Activated T-cell treated with anti-CD3 and anti-CD28 coated beads for 48 hours (primary cell): ENCODE measurements around the gene ACO2.
"Not testable (repeated sequence)": the region's sequence is repeated elsewhere in the genome, so short reads cannot be mapped to it uniquely, and the experiment has no call there.

Experiments used
- DNase-seq: peaks from one replicate; pipeline ENCODE4 v3.0.0-alpha.2; 2020; ENCODE audit warnings: low read depth

The ACO2 gene

DNA sequence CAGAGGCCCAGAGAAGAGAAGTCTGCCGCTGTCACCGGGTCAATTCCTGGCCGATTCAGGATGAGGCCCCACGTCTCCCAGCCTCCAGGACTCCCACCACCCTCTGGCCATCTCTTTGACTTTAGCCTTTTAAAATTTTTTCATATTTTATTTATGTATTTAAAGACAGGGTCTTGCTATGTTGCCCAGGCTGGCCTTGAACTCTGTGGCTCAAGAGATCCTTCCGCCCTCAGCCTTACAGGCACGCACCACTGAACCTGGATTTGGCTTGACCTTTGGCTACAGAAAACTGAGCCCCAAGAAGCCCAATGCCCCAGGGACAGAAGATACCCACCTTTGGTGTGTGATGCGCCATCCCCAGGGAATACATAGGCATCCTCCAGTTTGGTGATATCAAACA lies 71.4 kb downstream of the ACO2 start:
- no peak for DNase-seq

DNA sequence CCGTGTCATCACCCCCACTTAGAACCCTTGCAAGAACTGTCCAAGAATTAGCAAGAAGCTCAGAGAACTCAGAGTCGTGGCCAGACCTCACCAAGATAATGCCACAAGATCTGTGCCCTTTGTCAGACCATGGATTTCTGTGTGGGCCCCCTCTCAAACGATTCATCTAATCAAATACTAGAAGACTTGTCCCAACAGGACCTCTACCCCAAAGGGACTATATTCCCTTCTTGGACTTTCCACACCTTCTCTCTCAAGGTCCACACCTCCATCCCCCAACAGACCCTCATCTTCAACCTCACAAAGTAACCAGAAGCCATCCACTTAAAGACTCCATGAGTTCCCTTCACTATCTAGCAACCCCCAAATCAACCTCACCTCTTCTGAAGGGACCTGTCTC lies 72.6 kb downstream of the ACO2 start:
- DNase-seq, result no peak

DNA sequence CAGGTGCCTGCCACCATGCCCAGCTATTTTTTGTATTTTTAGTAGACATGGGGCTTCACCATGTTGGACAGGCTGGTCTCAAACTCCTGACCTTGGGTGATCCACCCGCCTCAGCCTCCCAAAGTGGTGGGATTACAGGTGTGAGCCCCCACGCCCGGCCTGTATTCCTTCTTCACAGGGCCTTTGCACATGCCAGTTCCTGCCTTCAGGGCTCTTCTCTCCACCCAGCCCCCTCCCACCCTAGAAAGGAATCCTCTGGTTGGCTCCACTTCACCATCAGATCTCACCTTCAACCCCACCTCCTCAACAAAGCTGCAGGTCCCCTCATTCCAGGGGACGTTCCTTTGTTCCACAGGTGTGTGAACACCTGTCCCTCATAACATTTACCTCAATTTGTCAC lies 73.3 kb downstream of the ACO2 start:
- DNase-seq, result no peak

DNA sequence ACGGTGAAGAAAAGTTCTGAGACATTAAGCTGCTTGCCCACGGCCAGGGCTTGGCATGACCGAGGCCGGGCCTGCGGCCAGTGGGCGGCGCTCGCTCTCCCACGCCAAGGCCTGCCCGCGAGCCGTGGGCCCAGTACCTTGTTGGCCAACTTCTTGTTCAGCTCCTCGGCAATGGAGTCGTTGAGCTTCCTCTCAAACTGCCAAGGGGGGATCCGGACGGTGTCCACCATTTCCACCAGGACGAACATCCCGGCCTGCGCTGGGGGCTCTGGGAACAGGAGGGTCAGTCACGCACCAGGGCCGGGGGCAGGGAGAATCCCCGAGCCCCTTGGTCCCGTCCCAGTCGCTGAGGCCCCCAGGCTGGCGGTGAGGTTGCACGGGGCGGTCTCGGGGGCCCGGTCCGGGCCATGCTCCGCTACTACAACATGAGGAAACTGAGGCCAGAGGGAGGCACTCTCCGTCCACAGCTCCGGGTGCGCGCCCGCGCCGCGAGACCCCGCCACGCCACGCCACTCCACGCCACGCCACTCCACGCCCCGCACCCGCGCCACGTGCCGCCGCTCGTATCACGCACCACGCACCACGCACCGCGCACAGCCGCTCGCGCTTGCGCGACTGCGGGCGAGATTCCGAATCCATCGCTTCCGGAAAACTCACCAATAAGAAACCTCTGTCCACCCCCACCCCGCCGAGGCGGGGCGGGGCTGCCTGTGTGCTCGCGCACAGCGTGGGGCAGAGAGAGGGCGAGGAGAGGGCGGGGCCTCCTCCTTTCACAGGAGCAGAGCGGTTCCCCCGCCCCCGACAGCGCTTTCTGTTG lies 75.1 kb downstream of the ACO2 start, which contains the start of gene POLR3H:
TSS of gene POLR3H (minus strand) at position 617 of the 817 bp plus-strand sequence. CDS start at position 248, 369 bp downstream.
- DNase-seq, result peak; percentile 98

DNA sequence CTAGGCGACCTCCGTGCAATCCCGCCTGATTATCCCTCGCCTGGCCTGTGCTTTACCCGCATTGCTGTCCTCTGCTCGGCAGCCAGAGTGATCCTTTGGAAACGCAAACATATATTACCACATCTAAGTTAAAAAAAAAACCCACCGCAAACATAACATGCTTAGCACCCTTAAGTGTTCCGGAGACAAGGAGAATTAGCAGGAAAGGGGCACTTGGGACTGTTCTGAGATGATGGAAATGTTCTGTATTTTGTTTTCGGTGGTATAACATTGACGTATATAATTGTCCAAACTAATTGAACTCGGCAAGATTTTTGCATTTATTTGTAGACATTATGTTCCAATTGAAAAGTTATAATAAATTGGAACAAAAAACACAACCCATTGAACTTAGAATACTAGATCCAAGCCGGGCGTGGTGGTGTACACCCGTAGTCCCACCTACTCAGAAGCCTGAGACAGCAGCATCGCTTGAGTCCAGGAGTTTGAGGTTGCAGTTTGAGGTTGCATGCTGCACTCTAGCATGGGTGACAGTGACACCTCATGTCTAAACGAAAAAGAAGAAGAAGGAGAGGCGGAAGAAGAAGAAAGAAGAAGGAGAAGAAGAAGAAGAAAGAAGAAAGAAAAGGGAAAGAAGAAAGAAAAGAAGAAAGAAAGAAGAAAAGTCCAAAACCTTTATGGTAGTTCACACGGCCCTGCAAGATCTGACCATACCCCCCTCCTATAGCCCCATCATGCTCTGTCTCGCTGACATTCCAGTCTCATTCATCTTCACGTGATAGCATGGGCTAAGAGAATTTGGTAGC lies 76.0 kb downstream of the ACO2 start:
- no peak for DNase-seq

DNA sequence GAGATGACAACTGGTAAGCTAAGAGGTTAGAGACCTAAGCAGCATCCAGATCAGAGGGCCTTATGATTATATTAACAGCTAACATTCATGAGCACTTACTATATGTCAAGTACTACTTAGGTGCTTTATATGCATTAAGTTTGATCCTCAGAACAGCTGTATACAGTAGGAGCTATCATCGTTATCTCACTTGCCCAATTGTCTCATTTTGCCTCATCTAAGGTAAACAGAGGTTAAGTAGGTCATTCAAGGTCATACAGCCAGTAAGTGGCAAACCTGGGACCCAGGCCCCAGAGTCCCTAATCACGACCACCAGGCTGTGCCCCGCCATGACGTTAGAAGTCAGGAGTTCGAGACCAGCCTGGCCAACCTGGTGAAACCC lies 79.9 kb downstream of the ACO2 start:
- no peak for DNase-seq

DNA sequence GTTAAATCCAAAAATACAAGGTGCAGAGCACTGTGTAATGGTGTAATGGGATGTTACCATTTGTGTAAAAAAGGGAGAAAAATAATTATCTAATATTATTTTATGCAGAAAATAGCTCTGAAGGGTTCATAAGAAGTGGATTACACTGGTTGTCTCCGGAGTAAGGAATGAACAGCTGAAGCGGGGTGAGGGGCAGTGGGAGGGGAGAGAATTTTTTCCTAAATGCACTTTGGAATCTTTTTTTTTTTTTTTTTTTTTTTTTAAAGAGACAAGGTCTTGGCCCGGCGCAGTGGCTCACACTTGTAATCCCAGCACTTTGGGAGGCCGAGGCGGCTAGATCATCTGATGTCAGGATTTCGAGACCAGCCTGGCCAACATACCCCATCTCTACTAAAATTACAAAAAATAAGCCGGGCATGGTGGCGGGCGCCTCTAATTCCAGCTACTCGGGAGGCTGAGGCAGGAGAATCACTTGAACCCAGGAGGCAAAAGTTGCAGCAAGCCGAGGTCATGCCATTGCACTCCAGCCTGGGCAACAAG lies 82.1 kb downstream of the ACO2 start:
- no peak for DNase-seq

DNA sequence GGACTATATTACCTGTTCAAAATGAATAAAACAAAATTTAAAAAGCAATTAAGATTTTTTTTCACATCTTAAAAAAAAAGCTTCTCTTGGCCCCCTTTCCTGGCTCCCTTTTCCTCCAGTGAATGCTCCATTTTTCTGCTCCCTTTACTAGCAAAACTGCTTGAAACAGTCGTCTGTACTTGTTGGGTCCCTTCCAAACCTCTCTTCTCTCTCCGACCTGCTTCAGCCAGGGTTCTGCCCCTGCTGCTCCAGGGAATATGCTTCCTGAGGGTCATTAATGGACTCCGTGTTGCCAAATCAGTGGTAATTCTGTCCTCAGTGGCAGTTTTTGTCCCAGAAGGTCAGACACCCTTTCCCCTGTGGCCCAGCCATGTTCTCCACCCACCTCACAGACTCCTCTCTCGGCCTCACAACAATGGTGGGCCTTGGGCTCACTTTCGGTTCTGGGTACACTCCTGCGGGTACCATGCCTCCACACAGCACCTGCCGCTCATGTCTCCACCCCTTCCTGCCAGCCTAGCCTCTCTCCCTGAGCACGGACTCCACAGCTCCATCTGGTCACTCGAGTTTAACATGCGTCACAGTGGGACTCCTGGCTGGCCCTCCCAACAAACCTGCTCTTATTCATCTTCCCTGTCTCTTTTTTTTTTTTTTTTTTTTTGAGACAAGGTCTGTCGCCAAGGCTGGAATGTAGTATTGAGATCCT lies 83.1 kb downstream of the ACO2 start:
- no peak for DNase-seq

DNA sequence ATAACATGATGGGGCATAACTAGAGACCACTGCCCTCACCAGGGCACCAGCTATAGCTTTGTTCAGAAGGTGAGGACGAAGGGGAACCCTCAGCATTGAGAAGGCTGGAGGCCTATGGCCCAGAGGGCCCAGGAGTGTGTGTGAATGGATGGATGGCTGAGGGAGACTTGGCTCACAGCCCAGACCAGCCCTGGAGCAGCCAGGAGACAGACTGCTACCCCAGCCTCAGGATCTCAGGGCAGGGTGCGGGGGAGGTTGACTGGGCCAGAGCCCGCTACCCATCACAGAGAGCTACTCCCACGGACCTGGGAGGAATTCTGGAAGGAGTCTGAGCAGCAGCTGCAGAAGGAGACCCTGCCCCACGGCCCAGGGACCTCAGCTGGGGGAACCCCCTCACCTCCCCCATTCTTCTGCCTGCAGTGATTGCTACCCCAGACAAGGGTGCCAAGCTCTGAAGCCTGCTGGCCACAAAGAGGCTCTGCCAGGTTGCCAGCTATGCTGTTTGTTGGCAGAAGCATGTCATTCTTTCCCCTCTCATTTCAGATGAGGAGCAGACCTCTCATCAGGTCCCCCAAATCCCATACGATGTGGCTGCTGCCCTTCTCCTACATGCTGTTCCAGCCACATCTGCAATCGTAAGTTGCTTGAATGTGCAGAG lies 86.5 kb downstream of the ACO2 start:
- no peak for DNase-seq

DNA sequence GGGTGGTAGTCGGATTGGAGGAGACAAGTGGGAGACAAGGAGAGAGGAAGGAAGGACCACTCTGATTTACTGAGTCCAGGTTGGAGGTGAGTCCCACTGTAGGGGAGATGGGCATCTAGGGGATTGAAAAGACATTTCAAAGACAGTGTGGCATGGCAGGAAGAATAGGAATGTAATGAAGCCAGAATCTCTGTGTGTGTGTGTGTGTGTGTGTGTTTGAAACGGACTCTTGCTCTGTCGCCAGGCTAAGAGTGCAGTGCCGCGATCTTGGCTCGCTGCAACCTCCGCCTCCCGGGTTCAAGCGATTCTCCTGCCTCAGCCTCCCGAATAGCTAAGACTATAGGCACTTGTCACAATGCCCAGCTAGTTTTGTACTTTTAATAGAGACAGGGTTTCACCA lies 87.6 kb downstream of the ACO2 start:
- DNase-seq, result no peak

DNA sequence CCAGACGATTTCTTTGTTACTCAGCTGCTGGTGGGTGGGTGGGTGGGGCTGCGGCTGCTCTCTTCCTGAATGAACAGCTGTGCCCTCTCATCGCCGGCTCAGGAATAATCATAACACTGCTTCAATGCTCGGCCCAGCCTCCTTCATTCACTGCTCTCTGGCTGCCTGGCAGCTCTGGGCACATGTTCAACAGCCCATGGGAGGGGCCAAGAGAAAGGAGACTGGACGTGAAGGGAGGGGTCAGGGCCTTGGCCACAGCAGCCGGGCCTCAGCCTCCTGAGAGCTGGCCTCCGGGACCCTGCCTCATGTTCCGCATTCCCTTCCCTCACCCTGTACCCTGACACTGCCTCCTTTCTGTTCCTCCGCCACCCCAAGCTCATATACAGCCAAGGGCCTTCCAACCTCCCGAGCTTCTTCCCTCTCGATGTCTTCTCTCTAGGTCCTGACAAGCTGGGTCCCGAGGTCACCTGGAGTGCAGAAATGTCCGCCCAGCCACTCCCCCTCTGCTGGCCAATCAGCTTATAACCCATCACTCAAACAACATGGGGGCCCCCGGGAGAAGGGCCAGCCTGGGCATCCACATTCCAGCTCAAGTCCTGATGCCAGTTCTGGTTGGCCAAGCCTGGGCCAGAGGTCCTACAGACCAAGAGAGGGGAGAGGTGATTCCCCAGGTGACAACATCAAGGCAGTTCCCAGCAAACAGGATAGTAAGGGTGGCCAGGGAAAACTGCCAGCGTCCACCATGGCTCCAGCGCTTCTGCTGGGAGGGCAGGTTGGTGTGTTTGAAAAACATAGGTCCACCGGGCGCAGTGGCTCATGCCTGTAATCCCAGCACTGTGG lies 88.7 kb downstream of the ACO2 start:
- peak; percentile 10 for DNase-seq

DNA sequence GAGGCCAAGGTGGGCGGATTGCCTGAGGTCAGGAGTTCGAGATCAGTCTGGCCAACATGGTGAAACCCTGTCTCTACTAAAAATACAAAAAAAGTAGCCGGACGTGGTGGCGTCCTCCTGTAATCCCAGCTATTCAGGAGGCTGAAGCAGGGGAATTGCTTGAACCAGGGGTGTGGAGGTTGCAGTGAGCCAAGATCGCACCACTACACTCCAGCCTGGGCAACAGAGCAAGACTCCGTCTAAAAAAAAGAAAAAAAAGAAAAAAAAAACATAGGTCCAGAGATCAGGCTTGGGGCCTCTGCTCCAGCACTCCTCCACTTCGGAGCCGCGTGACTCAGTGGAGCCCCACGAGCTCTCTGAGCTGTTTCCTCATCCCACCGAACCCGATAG lies 89.3 kb downstream of the ACO2 start:
- not testable (repeated sequence) for DNase-seq

DNA sequence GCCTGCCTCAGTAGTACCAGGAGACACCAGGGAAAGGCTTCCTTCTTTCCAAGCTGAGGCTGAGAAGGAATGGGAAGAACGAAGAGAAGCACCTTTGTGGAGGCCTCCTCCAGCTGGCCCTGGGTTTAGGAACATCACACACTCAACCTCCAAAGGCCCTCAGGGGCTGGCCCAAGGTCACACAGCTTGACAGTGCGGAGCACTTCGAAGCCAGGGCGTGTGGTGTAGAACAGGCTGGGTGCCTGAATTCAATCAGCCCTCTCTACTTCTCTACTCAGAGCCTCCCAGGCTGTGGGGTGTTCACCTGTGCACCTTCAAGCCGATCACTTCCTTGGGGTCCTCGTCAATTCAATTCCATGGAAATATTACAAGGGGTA lies 91.2 kb downstream of the ACO2 start:
- no peak for DNase-seq

DNA sequence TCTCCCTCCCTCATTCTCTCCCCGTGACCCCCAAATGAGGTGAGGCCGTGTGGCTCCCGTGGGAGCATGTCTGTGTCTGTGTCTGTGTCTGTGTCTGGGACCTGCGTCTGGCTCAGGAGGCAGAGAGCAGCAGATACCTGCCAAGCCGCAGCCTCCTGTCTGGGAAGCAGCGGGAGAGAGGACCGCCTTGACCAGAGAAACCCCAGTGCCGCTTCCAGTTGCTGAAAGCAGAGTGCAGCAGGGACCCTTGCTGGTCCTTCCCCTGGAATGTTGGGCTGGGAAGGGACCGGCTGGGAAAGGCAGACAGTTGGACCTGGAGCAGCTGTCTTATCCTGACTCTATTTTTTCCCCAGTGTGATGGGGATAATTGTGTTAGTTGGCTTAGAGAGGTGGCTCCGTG lies 92.4 kb downstream of the ACO2 start:
- DNase-seq, result no peak

DNA sequence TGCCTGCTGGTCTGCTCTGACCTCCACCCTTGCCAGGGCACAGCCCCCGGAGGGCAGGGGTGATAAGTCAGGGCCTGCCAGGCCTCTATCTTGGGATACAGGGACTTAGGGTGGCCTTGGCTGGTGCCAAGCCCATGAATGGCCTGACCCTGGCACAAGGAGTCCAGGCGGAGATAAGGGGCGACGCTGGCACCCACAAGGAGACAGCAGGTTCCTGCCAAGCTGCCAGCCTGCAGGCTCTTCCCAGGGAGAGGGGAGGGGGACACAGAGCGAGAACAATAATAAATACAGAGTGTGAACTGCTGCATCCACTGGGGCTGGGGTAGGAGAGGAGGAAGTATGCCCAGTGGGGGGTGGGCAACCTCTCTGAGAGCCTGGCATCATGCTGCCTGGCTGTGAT lies 92.9 kb downstream of the ACO2 start:
- no peak for DNase-seq

DNA sequence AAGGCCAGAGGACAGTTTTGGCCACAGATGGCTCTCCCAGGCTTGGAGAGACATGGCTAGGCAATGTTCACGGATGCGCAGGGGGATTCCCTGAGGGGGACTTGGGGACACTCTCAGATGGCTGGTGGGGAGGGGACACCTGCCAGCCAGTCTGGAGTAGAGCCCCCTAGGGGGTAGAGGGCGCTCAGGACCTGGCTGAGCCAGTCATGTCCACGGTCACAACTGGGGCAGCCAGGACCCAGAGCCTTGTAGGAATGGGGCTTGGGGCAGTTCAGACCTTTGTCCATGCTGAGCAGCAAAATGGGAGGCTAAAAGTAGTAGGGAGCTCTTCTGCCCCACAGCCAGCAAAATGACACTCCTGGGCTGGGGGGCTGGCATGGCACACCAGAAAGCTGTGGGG lies 93.5 kb downstream of the ACO2 start:
- DNase-seq, result no peak

DNA sequence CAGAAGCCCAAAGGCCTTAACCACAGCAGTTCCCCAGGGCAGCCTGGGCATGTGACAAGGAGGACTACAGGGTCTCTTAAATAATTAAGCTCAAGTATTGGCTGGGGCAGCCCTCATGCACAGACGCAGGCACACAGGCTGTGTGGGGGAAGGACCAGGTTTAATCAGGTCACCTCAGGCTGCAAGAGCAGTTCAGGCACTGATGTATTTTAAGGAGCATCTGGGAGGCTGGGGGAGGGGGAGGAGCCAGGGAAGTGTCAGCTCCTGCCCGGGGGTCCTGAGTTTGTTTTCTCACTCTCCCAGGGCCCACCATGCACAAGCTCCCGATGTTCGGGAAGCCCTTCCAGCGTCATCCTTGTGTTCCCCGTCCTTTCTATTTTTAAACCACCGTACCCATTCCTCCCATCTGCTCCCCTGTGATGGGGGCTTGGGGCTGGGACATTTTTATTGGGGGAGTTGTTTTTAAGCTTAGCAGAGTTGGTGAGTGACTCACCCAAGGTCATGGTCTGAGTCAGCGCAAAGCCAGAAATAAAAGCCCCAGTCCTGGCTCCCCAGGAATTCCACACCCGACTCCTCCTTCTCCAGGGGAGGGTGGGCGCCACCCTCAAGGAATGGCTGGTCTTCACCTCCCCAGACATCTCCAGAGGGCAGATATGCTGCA lies 94.3 kb downstream of the ACO2 start:
- DNase-seq, result no peak

DNA sequence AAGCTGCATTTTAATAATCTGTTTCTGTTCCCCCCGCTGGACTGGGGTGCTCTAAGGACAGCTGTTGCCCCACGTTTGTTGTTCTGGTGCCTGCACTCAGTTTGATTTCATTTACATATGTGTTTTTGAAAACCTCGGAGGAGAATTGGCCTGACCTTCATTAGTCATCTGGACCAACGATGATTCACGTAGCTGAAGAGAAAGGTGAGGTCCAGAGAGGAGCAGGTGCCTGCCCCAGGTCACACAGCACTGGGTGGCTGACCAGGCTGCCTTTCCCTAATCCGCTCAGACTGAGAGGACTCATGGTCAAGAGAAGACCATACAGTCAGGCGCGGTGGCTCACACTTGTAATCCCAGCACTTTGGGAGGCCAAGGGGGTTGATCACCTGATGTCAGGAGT lies 95.6 kb downstream of the ACO2 start:
- no peak for DNase-seq

DNA sequence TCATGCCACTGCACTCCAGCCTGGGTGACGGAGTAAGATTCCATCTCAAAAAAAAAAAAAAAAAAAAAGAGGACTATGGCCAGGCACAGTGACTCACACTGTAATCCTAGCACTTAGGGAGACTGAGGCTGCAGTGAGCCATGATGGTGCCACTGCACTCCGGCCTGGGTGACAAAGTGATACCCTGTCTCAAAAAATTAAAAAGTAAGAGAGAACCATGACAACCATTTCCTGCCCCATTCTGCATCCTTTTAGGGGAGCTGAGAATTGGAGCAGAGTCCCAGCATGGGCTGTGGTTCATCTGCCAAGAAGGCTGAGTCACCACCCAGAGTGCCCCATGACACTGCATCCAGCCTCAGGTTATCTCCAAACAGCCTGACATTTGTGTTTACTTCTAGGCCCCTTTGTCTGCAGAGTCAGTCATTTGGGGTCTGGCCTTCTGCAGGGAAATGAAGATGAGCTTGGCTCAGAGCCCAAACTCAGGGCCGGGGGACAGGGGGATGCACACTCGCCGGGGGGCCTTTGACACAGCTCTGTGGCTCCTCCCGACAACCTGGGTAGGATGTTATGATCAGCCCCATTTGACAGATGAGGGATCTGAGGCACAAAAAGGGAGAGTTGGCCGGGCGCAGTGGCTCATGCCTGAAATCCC lies 96.6 kb downstream of the ACO2 start:
- DNase-seq, result peak; percentile 11

DNA sequence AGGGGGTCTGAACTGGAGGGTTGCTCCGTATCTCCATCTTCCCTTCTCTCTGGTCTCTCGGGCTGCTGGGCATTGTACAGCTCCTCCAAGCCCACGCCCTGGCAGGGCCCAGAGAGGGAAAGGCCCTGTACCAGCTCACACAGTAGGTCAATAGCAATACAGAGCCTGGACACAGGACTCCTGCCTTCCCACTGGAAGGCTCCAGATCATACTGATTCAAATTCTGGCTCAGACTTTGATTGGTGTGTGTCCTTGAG lies 98.5 kb downstream of the ACO2 start:
- DNase-seq, result no peak
